ENCODE data around the gene CKAP5.

DNA sequence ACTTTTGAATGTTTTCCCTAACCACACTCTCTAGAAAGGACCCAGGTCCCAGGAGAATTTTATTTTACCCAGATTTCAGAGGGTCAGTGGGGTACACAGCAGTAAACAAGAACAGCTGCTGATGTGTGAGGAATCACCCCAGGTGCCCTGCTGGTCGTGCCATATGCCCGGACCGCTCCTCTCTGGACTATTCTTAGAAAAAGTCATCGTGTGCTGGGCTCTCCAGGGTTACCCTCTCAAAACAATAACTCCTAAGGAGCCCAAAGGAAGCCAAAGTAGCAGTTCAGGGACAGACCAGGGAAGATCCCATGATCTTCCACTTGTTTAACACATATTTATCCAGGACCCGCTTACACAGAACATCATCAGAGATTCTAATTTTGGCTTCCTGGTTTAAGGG, 42.6 kb upstream of the CKAP5 start:
- TF ChIP-seq POLR2A (IDR thresholded peaks at IDR 0.05; ENCODE audit: low read length) (no peak), GATA1 (IDR thresholded peaks at IDR 0.05; ENCODE audit: low read depth, low read length) (no peak)

Measured in erythroblast (primary cell).